NB4 (cell line): ENCODE measurements around the gene MAN1B1.
A peak's percentile ranks its signal among the peaks of the same experiment; 100 is the strongest.

Experiments
- DNase-seq: peaks from one replicate; pipeline ENCODE4 v3.0.0; 2010; ENCODE audit warnings: low read depth
- H3K4me3 ChIP-seq: one replicate; pipeline ENCODE4 v1.5.1; 2011; ENCODE audit warnings: mild to moderate bottlenecking, low read depth, low read length, moderate library complexity
- MYC ChIP-seq: IDR thresholded peaks from 2 replicates; pipeline ENCODE4 v1.6.1; 2011; ENCODE audit warnings: low read depth, low read length
- POLR2A ChIP-seq: IDR thresholded peaks from 2 replicates; pipeline ENCODE4 v1.6.1; 2011; ENCODE audit warnings: mild to moderate bottlenecking; ENCODE audit not compliant: insufficient read length; ENCODE audit errors: extremely low read depth
- TF ChIP-seq, protein P1 (sequence below): IDR thresholded peaks from 2 replicates; pipeline ENCODE4 v1.6.1; 2011; ENCODE audit warnings: low read depth, low read length
- TF ChIP-seq, protein P2 (sequence below): IDR thresholded peaks from one replicate; pipeline ENCODE4 v1.5.1; 2012; ENCODE audit warnings: low read depth, low read length

MAN1B1 gene

GRCh38 chr9:137067860-137068538 is 18.8 kb upstream of the MAN1B1 start:
- TF ChIP-seq, protein P1, sequence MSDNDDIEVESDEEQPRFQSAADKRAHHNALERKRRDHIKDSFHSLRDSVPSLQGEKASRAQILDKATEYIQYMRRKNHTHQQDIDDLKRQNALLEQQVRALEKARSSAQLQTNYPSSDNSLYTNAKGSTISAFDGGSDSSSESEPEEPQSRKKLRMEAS, result peak; percentile 52
- no peak; the same call in 1 of the 2 replicates for TF ChIP-seq MYC
- TF ChIP-seq, protein P2, sequence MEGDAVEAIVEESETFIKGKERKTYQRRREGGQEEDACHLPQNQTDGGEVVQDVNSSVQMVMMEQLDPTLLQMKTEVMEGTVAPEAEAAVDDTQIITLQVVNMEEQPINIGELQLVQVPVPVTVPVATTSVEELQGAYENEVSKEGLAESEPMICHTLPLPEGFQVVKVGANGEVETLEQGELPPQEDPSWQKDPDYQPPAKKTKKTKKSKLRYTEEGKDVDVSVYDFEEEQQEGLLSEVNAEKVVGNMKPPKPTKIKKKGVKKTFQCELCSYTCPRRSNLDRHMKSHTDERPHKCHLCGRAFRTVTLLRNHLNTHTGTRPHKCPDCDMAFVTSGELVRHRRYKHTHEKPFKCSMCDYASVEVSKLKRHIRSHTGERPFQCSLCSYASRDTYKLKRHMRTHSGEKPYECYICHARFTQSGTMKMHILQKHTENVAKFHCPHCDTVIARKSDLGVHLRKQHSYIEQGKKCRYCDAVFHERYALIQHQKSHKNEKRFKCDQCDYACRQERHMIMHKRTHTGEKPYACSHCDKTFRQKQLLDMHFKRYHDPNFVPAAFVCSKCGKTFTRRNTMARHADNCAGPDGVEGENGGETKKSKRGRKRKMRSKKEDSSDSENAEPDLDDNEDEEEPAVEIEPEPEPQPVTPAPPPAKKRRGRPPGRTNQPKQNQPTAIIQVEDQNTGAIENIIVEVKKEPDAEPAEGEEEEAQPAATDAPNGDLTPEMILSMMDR, result peak; percentile 76
- DNase-seq, result peak; percentile 87
- H3K4me3 ChIP-seq, result peak overlapping the region; percentile 72

GRCh38 chr9:137068539-137069507 is 18.0 kb upstream of the MAN1B1 start:
- peak; percentile 65 for DNase-seq
- TF ChIP-seq, protein P1, result peak; percentile 70
- no peak for TF ChIP-seq POLR2A
- H3K4me3 ChIP-seq, result peak overlapping the region; percentile 72

DNA sequence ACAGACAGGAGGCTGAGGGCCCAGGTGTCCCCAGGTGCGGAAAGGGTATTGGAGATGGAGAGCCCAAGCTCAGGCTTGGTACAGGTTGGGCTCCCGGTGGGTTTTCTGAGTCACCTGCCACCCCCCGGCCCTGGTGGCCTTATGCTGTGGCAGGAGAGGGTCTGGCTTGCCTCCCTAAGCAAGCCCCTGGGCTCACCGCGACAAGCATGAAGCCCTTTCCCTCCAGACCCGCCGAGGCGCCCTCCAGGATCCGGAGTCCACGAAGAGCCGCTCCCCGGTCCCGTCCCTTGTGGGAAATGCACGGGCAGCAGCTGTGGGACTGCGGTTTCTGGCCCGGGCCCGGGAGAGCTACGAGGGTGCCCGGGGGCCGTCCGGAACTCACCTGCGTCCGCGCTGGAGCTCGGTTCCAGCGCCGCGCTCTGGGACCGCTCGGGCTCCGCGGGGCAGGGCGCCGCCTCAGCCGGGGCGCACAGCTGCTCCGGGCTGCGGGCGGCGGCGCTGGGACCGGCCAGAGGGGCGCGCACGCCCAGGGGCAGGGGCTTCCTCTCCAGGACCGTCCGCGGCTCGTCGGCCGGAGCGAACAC is 17.2 kb upstream of the MAN1B1 start:
- TF ChIP-seq, protein P2, result no peak
- TF ChIP-seq, protein P1, result no peak
- no peak for TF ChIP-seq POLR2A
- TF ChIP-seq MYC, result no peak
- peak overlapping the region; percentile 72 for H3K4me3 ChIP-seq
- peak; percentile 39 for DNase-seq

DNA sequence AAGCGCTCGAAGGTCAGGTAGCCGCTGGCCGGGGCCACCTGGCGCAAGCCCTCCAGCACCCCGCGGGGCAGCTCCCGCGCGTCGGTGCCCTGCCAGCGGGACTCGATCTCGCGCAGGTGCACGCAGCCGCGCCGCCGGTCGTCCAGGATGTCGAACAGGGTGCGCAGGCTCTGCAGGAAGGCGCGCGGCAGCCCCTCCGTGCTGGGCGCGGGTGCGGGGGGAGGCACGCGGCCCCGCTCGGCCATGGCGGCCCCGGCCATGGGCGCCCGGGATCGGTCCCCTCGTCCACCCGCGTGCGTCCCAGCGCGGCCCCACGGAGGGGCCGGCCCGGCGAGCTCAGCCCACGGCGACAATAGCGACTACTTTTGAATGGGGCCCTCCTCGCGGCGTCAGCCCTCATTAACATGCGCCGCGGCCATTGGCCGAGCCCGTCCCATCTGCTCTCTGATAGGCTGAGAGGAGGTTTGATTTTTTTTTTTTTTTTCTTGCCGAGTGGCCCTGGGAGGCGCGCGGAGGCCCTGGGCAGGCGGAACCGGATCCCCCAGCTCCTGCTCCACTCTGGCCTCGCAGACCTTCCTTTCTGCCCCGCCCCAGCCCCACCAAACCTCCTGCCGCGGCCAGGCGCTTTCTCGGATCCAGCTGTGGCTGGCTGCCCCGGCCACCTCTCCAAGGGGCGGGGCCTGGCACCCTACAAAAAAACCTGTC is 16.4 kb upstream of the MAN1B1 start, which contains the start of gene SAPCD2:
Gene SAPCD2 (minus strand): TSS at position 357 of the 705 bp plus-strand sequence. CDS start 97 bp downstream, at position 260.
- H3K4me3 ChIP-seq, result peak within 1 kb of the TSS; percentile 72
- TF ChIP-seq, protein P1, result peak; percentile 47
- TF ChIP-seq POLR2A, result peak; percentile 91
- TF ChIP-seq, protein P2, result no peak
- DNase-seq, result peak; percentile 95

DNA sequence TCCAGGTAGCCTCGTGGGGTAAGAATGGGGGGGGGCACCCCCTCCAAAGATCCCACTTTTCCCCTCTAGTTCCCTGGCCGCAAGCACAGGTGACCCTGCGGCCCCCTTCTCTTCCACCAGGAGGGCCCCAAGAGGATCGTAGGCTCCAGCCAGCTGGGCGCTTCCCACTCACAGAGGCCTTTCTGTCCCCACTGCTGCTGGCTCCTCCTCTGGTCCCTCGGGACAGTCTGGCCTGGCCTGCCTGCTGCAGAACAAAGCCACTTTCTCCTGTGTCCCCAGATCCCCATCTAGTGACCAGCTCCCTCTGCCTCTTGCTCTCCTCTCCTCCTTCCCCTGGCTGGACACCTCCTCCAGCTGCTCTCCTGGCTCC is 15.9 kb upstream of the MAN1B1 start:
- TF ChIP-seq MYC (no peak), POLR2A (no peak)
- TF ChIP-seq, protein P2, result no peak
- TF ChIP-seq, protein P1, result no peak
- peak; percentile 88 for DNase-seq
- peak overlapping the region; percentile 51 for H3K4me3 ChIP-seq
